ENCODE measurements around the gene SMC1A. TPM values are rescaled to one million over a fixed set of nuclear protein-coding genes. Genes with fewer than 3 reads are reported as not detected.

Gene SMC1A
- total and polyA plus RNA-seq, 10 of the 15 experiments (the other 5 are each of a cell fraction or from before 2014, with no cell fraction given): 25.6 to 158 (median 78.0) TPM

- no peak for TF ChIP-seq JUND (IDR thresholded peaks at IDR 0.05; ENCODE audit: low read depth, low read length)
- TF ChIP-seq PML (IDR thresholded peaks at IDR 0.05; ENCODE audit: low read length): no peak
- no peak for TF ChIP-seq JUNB (IDR thresholded peaks at IDR 0.05)
- no peak for TF ChIP-seq NKRF (conservative IDR thresholded peaks at IDR 0.05)
- no peak for TF ChIP-seq TBL1XR1 (IDR thresholded peaks at IDR 0.05; ENCODE audit: low read depth, low read length)
- TF ChIP-seq CTCF (IDR thresholded peaks at IDR 0.05 in 2 of 3, conservative IDR thresholded peaks at IDR 0.05 in 1 of 3; ENCODE audit: control insufficient read depth in 2 of 3, extremely low read depth in 1 of 3, insufficient read depth in 1 of 3, low read depth in 3 of 3, low read length in 3 of 3): no peak
- TF ChIP-seq ZSCAN29 (IDR thresholded peaks at IDR 0.05): no peak
- no peak for TF ChIP-seq KAT2A (conservative IDR thresholded peaks at IDR 0.05; ENCODE audit: control insufficient read depth, low read depth, low read length)
- no peak for TF ChIP-seq ZNF217 (IDR thresholded peaks at IDR 0.05)
- TF ChIP-seq NRF1 (conservative IDR thresholded peaks at IDR 0.05; ENCODE audit: low read depth, low read length): no peak
- no peak for TF ChIP-seq MYB (IDR thresholded peaks at IDR 0.05; ENCODE audit: borderline replicate concordance, low read depth, low read length)
- no peak for TF ChIP-seq ATF3 (IDR thresholded peaks at IDR 0.05; ENCODE audit: borderline replicate concordance, extremely low read depth, low read depth, low read length)
- 7% methylated on average over 1 of the region's 1 CpG for WGBS (ENCODE audit: insufficient coverage, insufficient replicate concordance, low lambda C conversion rate, missing lambda C conversion rate)
- Histone ChIP-seq H3K79me2 (ENCODE audit: control insufficient read depth, insufficient read depth, low read length) (peaks cover 3% of the 10 kb centered on the region), H3K27ac (ENCODE audit: control insufficient read depth, insufficient read depth) (no peak overlapping the region), H3K4me2 (ENCODE audit: control insufficient read depth, insufficient read depth) (no peak overlapping the region), H3K9ac (ENCODE audit: control insufficient read depth, insufficient read depth, low read length) (no peak overlapping the region), H4K20me1 (ENCODE audit: control insufficient read depth, insufficient read depth) (no peaks in the 10 kb centered on the region), H3K9me3 (replicated peaks; ENCODE audit: control insufficient read depth, insufficient read depth, low read length) (no peaks in the 10 kb centered on the region), H3K4me3 (no peak overlapping the region), H3K36me3 (ENCODE audit: control insufficient read depth in 2 of 2, insufficient read depth in 2 of 2, low read length in 1 of 2) (no peaks in the 10 kb centered on the region), H3K27me3 (replicated peaks in 1 of 2; ENCODE audit: control insufficient read depth in 2 of 2, insufficient read depth in 2 of 2, low read length in 1 of 2) (peaks cover 0 to 3% of the 10 kb centered on the region in 2 experiments; a peak in 1 of 4 replicates), H2AFZ (ENCODE audit: control insufficient read depth, low read depth, low read length) (no peak overlapping the region), H3K4me1 (ENCODE audit: control insufficient read depth, insufficient read depth, low read length) (peaks cover 4% of the 10 kb centered on the region; the same call in 1 of the 2 replicates)
- in situ Hi-C loops (cut with MboI) (no loop called here), intact Hi-C loops (cut with micrococcal nuclease; ENCODE audit: unreplicated experiment) (no loop called here)
- no peak for FAIRE-seq
- ATAC-seq: no peak
- CTCF ChIA-PET: interaction anchor here (0.9 to 6.6 kb wide), 3 partner anchors 123 to 155 kb away, joined by 3 to 122 read pairs (median 4); no protein-coding TSS in a partner anchor
- SMC1A ChIA-PET (ENCODE audit: uncharacterized antibody, unreplicated experiment): interaction anchor here (1.1 to 1.7 kb wide), 2 partner anchors 18 to 153 kb away, joined by 3 read pairs; no protein-coding TSS in a partner anchor
- no TSS peak for BruUV-seq (replicated peaks)
- POLR2A ChIA-PET: no interaction called here
- RAD21 ChIA-PET (ENCODE audit: unreplicated experiment): no interaction called here
- no peak for DNase-seq (ENCODE audit: low read depth, low spot score)
Measured at GRCh38 chrX:53438832-53439230, 16.4 kb upstream of the SMC1A start.
